Endothelial cell of umbilical vein (primary cell): ENCODE data around the gene ZNRF3. TPM values are rescaled to one million over a fixed set of nuclear protein-coding genes. Genes with fewer than 3 reads are reported as not detected.

Experiments
- BruUV-seq: library from RNA; stranded (reverse); fragments of 400-500 nt; replicated peaks from 2 replicates; lab custom pipeline; 2021; lab: Mats Ljungman, UMichigan
- CTCF ChIA-PET: fragments of 300-600, 350-600 bp; sonication (Branson Sonifier 250); formaldehyde crosslinking; loops from one replicate; lab custom pipeline; 2021; ENCODE audit warnings: antibody characterized with exemption, inconsistent platforms; lab: Charles Lee
- POLR2A ChIA-PET: fragments of 300-600, 350-600 bp; sonication (Branson Sonifier 250); formaldehyde crosslinking; loops from one replicate; lab custom pipeline; 2021; ENCODE audit warnings: antibody characterized with exemption, inconsistent platforms; lab: Charles Lee
- DNase-seq: peaks from one replicate; pipeline ENCODE4 v3.0.0-alpha.2; 2011; ENCODE audit warnings: low read depth, low spot score
- FAIRE-seq: peaks from 2 replicates; lab custom pipeline; 2011; peaks lifted over from hg19 to GRCh38; lab: Jason Lieb, UNC
- H2AFZ ChIP-seq: 2 replicates; pipeline ENCODE4 v1.6.0; 2012; ENCODE audit warnings: low read depth, low read length, control low read depth, inconsistent platforms
- H3K27ac ChIP-seq: 2 replicates; pipeline ENCODE4 v1.5.1; 2011; ENCODE audit warnings: low read depth, mild to moderate bottlenecking, control low read depth, low read length, moderate library complexity; ENCODE audit not compliant: insufficient read depth
- H3K27me3 ChIP-seq, 2 experiments: 2 replicates each; pipeline versions ENCODE4 v1.6.0 to v1.6.1; 2011; ENCODE audit warnings: low read length in 2 of 2, mixed read lengths in 1 of 2; ENCODE audit not compliant: control insufficient read depth in 2 of 2, insufficient read depth in 2 of 2
- H3K36me3 ChIP-seq, 2 experiments: 2 replicates in 1 of 2; 3 replicates in 1 of 2; pipeline ENCODE4 v1.5.1; 2011; ENCODE audit warnings: low read length in 2 of 2, mild to moderate bottlenecking in 1 of 2, moderate library complexity in 1 of 2; ENCODE audit not compliant: control insufficient read depth in 2 of 2, insufficient read depth in 2 of 2; ENCODE audit errors: extremely low read depth in 1 of 2
- H3K4me1 ChIP-seq: 3 replicates; pipeline ENCODE4 v1.5.1; 2011; ENCODE audit warnings: mild to moderate bottlenecking, low read length; ENCODE audit not compliant: control insufficient read depth, insufficient read depth; ENCODE audit errors: extremely low read depth
- H3K4me2 ChIP-seq: 2 replicates; pipeline ENCODE4 v1.6.1; 2011; ENCODE audit warnings: low read length, control low read depth, mixed read lengths; ENCODE audit not compliant: insufficient read depth
- H3K4me3 ChIP-seq, 3 experiments: fragments of 200-600 bp in 1 of 3; sonication (generic), shearing (Covaris generic) in 1 of 3; replicated peaks in 1 of 3; 2 replicates each; pipeline ENCODE4 v1.5.1; 2011 to 2016; ENCODE audit warnings: control low read depth in 3 of 3, low read length in 3 of 3, mild to moderate bottlenecking in 2 of 3, inconsistent platforms in 1 of 3, low read depth in 1 of 3, moderate library complexity in 1 of 3; ENCODE audit not compliant: insufficient read depth in 1 of 3
- H3K79me2 ChIP-seq: 2 replicates; pipeline ENCODE4 v1.6.0; 2012; ENCODE audit warnings: low read length, inconsistent platforms; ENCODE audit not compliant: control insufficient read depth, insufficient read depth
- H3K9ac ChIP-seq: replicated peaks from 2 replicates; pipeline ENCODE3; 2011; ENCODE audit warnings: low read length, control low read depth; ENCODE audit not compliant: insufficient read depth; ENCODE audit errors: extremely low read depth
- H3K9me1 ChIP-seq: replicated peaks from 3 replicates; pipeline ENCODE4 v1.6.0; 2011; ENCODE audit warnings: mild to moderate bottlenecking, low read length; ENCODE audit not compliant: control insufficient read depth, insufficient read depth; ENCODE audit errors: extremely low read depth
- H3K9me3 ChIP-seq: replicated peaks from 2 replicates; pipeline ENCODE4 v1.5.1; 2012; ENCODE audit warnings: low read length, inconsistent platforms; ENCODE audit not compliant: control insufficient read depth, insufficient read depth
- H4K20me1 ChIP-seq: replicated peaks from 2 replicates; pipeline ENCODE3; 2011; ENCODE audit warnings: mild to moderate bottlenecking, low read length; ENCODE audit not compliant: control insufficient read depth, insufficient read depth; ENCODE audit errors: extremely low read depth
- EZH2 ChIP-seq: IDR thresholded peaks from 2 replicates; pipeline ENCODE4 v1.6.1; 2012; ENCODE audit warnings: borderline replicate concordance, low read depth, mild to moderate bottlenecking, moderate library complexity, low read length, inconsistent platforms; ENCODE audit not compliant: severe bottlenecking
- FOS ChIP-seq: IDR thresholded peaks from 2 replicates; pipeline ENCODE4 v1.6.1; 2011; ENCODE audit warnings: mild to moderate bottlenecking, low read length, moderate library complexity, borderline replicate concordance; ENCODE audit not compliant: insufficient read depth
- GATA2 ChIP-seq: IDR thresholded peaks from 2 replicates; pipeline ENCODE4 v1.7.0; 2011; ENCODE audit warnings: low read depth, mild to moderate bottlenecking, moderate library complexity, mixed read lengths, low read length; ENCODE audit not compliant: insufficient read length, insufficient read depth
- JUN ChIP-seq: IDR thresholded peaks from 2 replicates; pipeline ENCODE4 v1.6.1; 2011; ENCODE audit warnings: borderline replicate concordance, low read depth; ENCODE audit not compliant: insufficient read length, insufficient read depth
- MYC ChIP-seq: IDR thresholded peaks from one replicate; pipeline ENCODE4 v1.6.1; 2011; ENCODE audit warnings: mild to moderate bottlenecking, low read depth, low read length
- POLR2A ChIP-seq: IDR thresholded peaks from 2 replicates; pipeline ENCODE4 v1.6.1; 2012; ENCODE audit warnings: low read depth, mild to moderate bottlenecking, control low read depth, low read length
- POLR2AphosphoS5 ChIP-seq: IDR thresholded peaks from 2 replicates; pipeline ENCODE4 v1.6.1; 2012; ENCODE audit warnings: low read depth, mild to moderate bottlenecking, control low read depth, low read length, moderate library complexity; ENCODE audit not compliant: insufficient read depth
- dilution Hi-C: fragments of 300-500 bp; cut with MboI; formaldehyde crosslinking; loops from one replicate; pipeline ENCODE4 v1.15.0; 2019; ENCODE audit warnings: low sequenced_read_pairs; ENCODE audit not compliant: extremely low pct_ligation_motif_present
- intact Hi-C: fragments of 100-400 bp; cut with micrococcal nuclease; formaldehyde crosslinking; loops from one replicate; pipeline ENCODE4 v1.10.0; 2022
- polyA plus RNA-seq, 4 experiments: library from polyadenylated mRNA; depleted of rRNA in 3 of 4; stranded (reverse) in 3 of 4; unstranded in 1 of 4; fragments of >200 nt; gene quantifications; 2 replicates each; pipeline versions ENCODE4 v1.2.1 to v1.2.3, GENCODE V29; 2011 to 2012; ENCODE audit warnings: missing spikeins in 1 of 4
- total RNA-seq: library from RNA; stranded (reverse); gene quantifications from 2 replicates; pipeline ENCODE4 v1.2.3, GENCODE V29; 2021
- TF ChIP-seq, protein P1 (sequence below): IDR thresholded peaks from 2 replicates; pipeline ENCODE4 v1.6.1; 2011; ENCODE audit not compliant: insufficient read depth, insufficient read length
- TF ChIP-seq, protein P2 (sequence below), 2 donors: IDR thresholded peaks; 1 replicate in 1 of 2; 2 replicates in 1 of 2; pipeline ENCODE4 v1.5.1; 2011; ENCODE audit warnings: low read length in 2 of 2, mild to moderate bottlenecking in 2 of 2, moderate library complexity in 2 of 2, control low read depth in 1 of 2, inconsistent platforms in 1 of 2, low read depth in 1 of 2; ENCODE audit not compliant: insufficient read depth in 1 of 2; ENCODE audit errors: extremely low read depth in 1 of 2

Gene ZNRF3
- total and polyA plus RNA-seq, 2 donors (not counting 3 experiments of a cell fraction or from before 2014, with no cell fraction given), result 2.7 to 5.2 TPM

DNA sequence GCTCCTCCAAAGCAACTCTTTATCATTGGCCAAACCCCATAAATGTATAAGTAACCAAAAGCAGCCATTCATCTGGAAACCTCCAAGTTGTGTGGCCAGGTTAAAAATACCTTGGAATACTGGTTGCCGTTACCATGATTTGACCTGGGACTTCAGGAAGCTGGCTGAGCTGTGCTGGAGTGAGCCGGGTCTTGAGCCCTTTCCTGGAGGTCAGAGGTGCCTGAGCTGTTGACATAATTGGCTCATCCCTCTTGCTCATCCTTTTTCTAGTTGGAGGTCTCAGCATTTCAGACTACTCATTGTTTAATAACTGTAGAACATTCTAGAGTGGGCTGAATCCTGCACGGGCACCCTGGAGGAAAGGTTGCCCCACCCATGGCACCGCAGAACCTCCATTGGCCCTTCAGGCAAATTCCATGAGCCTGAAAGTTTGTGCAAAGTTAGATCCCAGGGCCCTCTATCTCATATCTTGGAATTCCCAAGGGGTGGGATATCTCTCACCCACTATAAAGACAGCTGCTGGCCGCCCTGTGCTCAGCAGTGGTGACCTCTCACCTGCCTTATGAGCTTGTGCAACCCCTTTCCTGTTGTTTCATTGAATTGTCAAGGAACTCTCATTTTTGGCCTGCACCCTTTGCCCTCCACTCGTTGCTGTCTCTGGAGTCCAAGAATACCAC, 101.2 kb downstream of the ZNRF3 start:
- no TSS peak for BruUV-seq
- H3K9me1 ChIP-seq, result no peaks in the 10 kb centered on the region

More for the DNA sequence above, 101.2 kb downstream of the ZNRF3 start:
- DNase-seq (no peak), FAIRE-seq (no peak)
- CTCF ChIA-PET, result no interaction called here
- Histone ChIP-seq H3K36me3 (no peaks in the 10 kb centered on the region), H4K20me1 (no peaks in the 10 kb centered on the region), H3K9me3 (no peaks in the 10 kb centered on the region), H3K4me2 (no peak overlapping the region), H3K4me3 (no peak overlapping the region), H3K27me3 (no peaks in the 10 kb centered on the region), H2AFZ (no peak overlapping the region), H3K4me1 (no peaks in the 10 kb centered on the region), H3K9ac (no peak overlapping the region), H3K79me2 (no peaks in the 10 kb centered on the region), H3K27ac (no peak overlapping the region)
- intact Hi-C loops (no loop called here), dilution Hi-C loops (no loop called here)
- TF ChIP-seq POLR2AphosphoS5, result no peak
- no peak for TF ChIP-seq JUN
- TF ChIP-seq EZH2, result no peak
- TF ChIP-seq GATA2, result no peak
- TF ChIP-seq, protein P1, sequence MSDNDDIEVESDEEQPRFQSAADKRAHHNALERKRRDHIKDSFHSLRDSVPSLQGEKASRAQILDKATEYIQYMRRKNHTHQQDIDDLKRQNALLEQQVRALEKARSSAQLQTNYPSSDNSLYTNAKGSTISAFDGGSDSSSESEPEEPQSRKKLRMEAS, result no peak
- no peak for TF ChIP-seq FOS
- TF ChIP-seq, protein P2, sequence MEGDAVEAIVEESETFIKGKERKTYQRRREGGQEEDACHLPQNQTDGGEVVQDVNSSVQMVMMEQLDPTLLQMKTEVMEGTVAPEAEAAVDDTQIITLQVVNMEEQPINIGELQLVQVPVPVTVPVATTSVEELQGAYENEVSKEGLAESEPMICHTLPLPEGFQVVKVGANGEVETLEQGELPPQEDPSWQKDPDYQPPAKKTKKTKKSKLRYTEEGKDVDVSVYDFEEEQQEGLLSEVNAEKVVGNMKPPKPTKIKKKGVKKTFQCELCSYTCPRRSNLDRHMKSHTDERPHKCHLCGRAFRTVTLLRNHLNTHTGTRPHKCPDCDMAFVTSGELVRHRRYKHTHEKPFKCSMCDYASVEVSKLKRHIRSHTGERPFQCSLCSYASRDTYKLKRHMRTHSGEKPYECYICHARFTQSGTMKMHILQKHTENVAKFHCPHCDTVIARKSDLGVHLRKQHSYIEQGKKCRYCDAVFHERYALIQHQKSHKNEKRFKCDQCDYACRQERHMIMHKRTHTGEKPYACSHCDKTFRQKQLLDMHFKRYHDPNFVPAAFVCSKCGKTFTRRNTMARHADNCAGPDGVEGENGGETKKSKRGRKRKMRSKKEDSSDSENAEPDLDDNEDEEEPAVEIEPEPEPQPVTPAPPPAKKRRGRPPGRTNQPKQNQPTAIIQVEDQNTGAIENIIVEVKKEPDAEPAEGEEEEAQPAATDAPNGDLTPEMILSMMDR (IDR thresholded peaks at IDR 0.05; ENCODE audit: extremely low read depth in 1 of 2, insufficient read depth in 1 of 2, low read depth in 1 of 2, low read length in 2 of 2), result no peak
- TF ChIP-seq MYC, result no peak
- no peak for TF ChIP-seq POLR2A
- POLR2A ChIA-PET, result no interaction called here
